GM23338 (cell line): ENCODE results near the gene MCMBP. TPM values are rescaled to one million over a fixed set of nuclear protein-coding genes. Genes with fewer than 3 reads are reported as not detected.

Experiments
- ATAC-seq: fragments of 200-7000 bp; cut with Tn5 transposase; 3 replicates; pipeline ENCODE4 v1.9.1; 2020
- DNase-seq: peaks from one replicate; pipeline ENCODE4 v3.0.0-alpha.2; 2015; ENCODE audit warnings: low spot score
- H2AFZ ChIP-seq: fragments of 200-600 bp; sonication (generic); 2 replicates; pipeline ENCODE4 v1.8.0; 2016; ENCODE audit warnings: antibody characterized with exemption, mild to moderate bottlenecking, moderate library complexity
- H3F3A ChIP-seq: fragments of 200-600 bp; sonication (generic); replicated peaks from 2 replicates; pipeline ENCODE4 v1.8.0; 2017; ENCODE audit warnings: antibody characterized with exemption, mixed run types, low read depth
- H3K27ac ChIP-seq: fragments of 200-600 bp; sonication (generic); 2 replicates; pipeline ENCODE4 v1.6.1; 2016; ENCODE audit warnings: low read depth
- H3K27me3 ChIP-seq: fragments of 200-600 bp; sonication (generic); 2 replicates; pipeline ENCODE4 v1.8.0; 2016; ENCODE audit warnings: mild to moderate bottlenecking, mixed run types, moderate library complexity; ENCODE audit not compliant: insufficient read depth
- H3K36me3 ChIP-seq: fragments of 200-600 bp; sonication (generic); 2 replicates; pipeline ENCODE4 v1.8.0; 2016; ENCODE audit warnings: mild to moderate bottlenecking; ENCODE audit not compliant: insufficient read depth
- H3K4me1 ChIP-seq: fragments of 200-600 bp; sonication (generic); 2 replicates; pipeline ENCODE4 v1.8.0; 2016; ENCODE audit warnings: mild to moderate bottlenecking, moderate library complexity; ENCODE audit not compliant: insufficient read depth
- H3K4me2 ChIP-seq: fragments of 200-600 bp; sonication (generic); 2 replicates; pipeline ENCODE4 v1.7.1; 2017; ENCODE audit warnings: mixed run types
- H3K4me3 ChIP-seq: fragments of 200-600 bp; sonication (generic); 2 replicates; pipeline ENCODE4 v1.6.1; 2016; ENCODE audit warnings: mixed run types
- H3K79me2 ChIP-seq: fragments of 200-600 bp; sonication (generic); replicated peaks from 2 replicates; pipeline ENCODE4 v1.8.0; 2017; ENCODE audit warnings: mild to moderate bottlenecking; ENCODE audit not compliant: insufficient read depth
- H3K9me2 ChIP-seq: fragments of 200-600 bp; sonication (generic); 2 replicates; pipeline ENCODE4 v1.8.0; 2017; ENCODE audit not compliant: insufficient read depth
- H4K20me1 ChIP-seq: fragments of 200-600 bp; sonication (generic); replicated peaks from 2 replicates; pipeline ENCODE4 v1.8.0; 2017; ENCODE audit warnings: mild to moderate bottlenecking; ENCODE audit not compliant: insufficient read depth
- H3K27ac Mint-ChIP-seq: 2 replicates; pipeline ENCODE4 v1.8.0; 2020; ENCODE audit warnings: inconsistent platforms, mild to moderate bottlenecking, moderate library complexity, mixed read lengths
- H3K27me3 Mint-ChIP-seq: 3 replicates; pipeline ENCODE4 v1.8.0; 2022; ENCODE audit warnings: low read depth, mild to moderate bottlenecking, moderate library complexity, mixed read lengths, inconsistent platforms; ENCODE audit not compliant: insufficient read depth, poor library complexity
- H3K36me3 Mint-ChIP-seq: 3 replicates; pipeline ENCODE4 v1.8.0; 2021; ENCODE audit warnings: low read depth, mild to moderate bottlenecking, inconsistent platforms, moderate library complexity, mixed read lengths
- H3K4me1 Mint-ChIP-seq: 3 replicates; pipeline ENCODE4 v1.8.0; 2020; ENCODE audit warnings: mild to moderate bottlenecking, inconsistent platforms, mixed read lengths
- H3K4me3 Mint-ChIP-seq: 3 replicates; pipeline ENCODE4 v1.8.0; 2021; ENCODE audit warnings: moderate library complexity, mild to moderate bottlenecking, inconsistent platforms, mixed read lengths
- H3K9me3 Mint-ChIP-seq: 3 replicates; pipeline ENCODE4 v1.8.0; 2020; ENCODE audit warnings: moderate library complexity, mild to moderate bottlenecking, inconsistent platforms, mixed read lengths
- CREB1 ChIP-seq: fragments of 250-450 bp; sonication (Bioruptor Pico); IDR thresholded peaks from 2 replicates; pipeline ENCODE4 v1.5.0; 2020; ENCODE audit warnings: low read depth, mild to moderate bottlenecking, moderate library complexity
- CTCF ChIP-seq, 2 experiments: fragments of 200-600 bp in 1 of 2; sonication (generic) in 1 of 2; conservative IDR thresholded peaks; 2 replicates each; pipeline versions ENCODE4 v1.5.1 to v1.6.1; 2016 to 2017; ENCODE audit warnings: antibody characterized with exemption in 2 of 2, low read depth in 2 of 2, mild to moderate bottlenecking in 2 of 2, moderate library complexity in 1 of 2
- ETS1 ChIP-seq: IDR thresholded peaks from 2 replicates; pipeline ENCODE4 v1.6.1; 2016; ENCODE audit warnings: antibody characterized with exemption
- EZH2 ChIP-seq: fragments of 200-600 bp; sonication (generic); IDR thresholded peaks from one replicate; pipeline ENCODE4 v1.8.0; 2017; ENCODE audit warnings: antibody characterized with exemption, mild to moderate bottlenecking, low read depth; ENCODE audit not compliant: unreplicated experiment
- EZH2phosphoT487 ChIP-seq: fragments of 200-600 bp; sonication (generic); IDR thresholded peaks from one replicate; pipeline ENCODE4 v1.8.1; 2018; ENCODE audit warnings: antibody characterized with exemption; ENCODE audit not compliant: unreplicated experiment
- JUNB ChIP-seq: IDR thresholded peaks from one replicate; pipeline ENCODE4 v1.6.1; 2016; ENCODE audit warnings: antibody characterized with exemption; ENCODE audit not compliant: unreplicated experiment
- NANOG ChIP-seq: IDR thresholded peaks from 2 replicates; pipeline ENCODE4 v1.6.1; 2016; ENCODE audit warnings: antibody characterized with exemption, borderline replicate concordance
- POLR2AphosphoS5 ChIP-seq: IDR thresholded peaks from 2 replicates; pipeline ENCODE4 v1.6.1; 2016; ENCODE audit warnings: antibody characterized with exemption, low read depth
- REST ChIP-seq: IDR thresholded peaks from one replicate; pipeline ENCODE4 v1.6.1; 2018; ENCODE audit warnings: antibody characterized with exemption; ENCODE audit not compliant: unreplicated experiment
- STAT1 ChIP-seq: IDR thresholded peaks from one replicate; pipeline ENCODE4 v1.6.1; 2016; ENCODE audit warnings: antibody characterized with exemption; ENCODE audit not compliant: unreplicated experiment
- ZNF114 ChIP-seq: fragments of 250-450 bp; sonication (Bioruptor Pico); IDR thresholded peaks from 2 replicates; pipeline ENCODE4 v1.5.0; 2020; ENCODE audit warnings: mild to moderate bottlenecking, moderate library complexity
- polyA plus RNA-seq: library from polyadenylated mRNA; unstranded; fragments of >200 nt; fragmentation: Nextera tagmentation; extraction: Ambion mirVana; gene quantifications from 2 replicates; pipeline ENCODE4 v1.2.1, GENCODE V29; 2016
- total RNA-seq: library from RNA; depleted of rRNA; stranded (reverse); fragments of >200 nt; shearing (Covaris generic); gene quantifications from 2 replicates; pipeline ENCODE4 v1.2.3, GENCODE V29; 2014

Gene MCMBP
- total and polyA plus RNA-seq, 2 experiments from 2014 or later, result 30.9 to 76.6 TPM

- TF ChIP-seq ETS1 (no peak), EZH2 (no peak), NANOG (no peak)
These were observed 22.7 kb downstream of the MCMBP start (continued) for GRCh38 chr10:119849944-119850343.

GRCh38 chr10:119849031-119849789 lies 23.4 kb downstream of the MCMBP start:
- Histone ChIP-seq H3K4me3 (no peak overlapping the region), H2AFZ (no peak overlapping the region), H3K36me3 (peaks cover 39% of the 10 kb centered on the region), H3K4me2 (no peak overlapping the region), H4K20me1 (no peaks in the 10 kb centered on the region; the same call in none of the 2 replicates), H3F3A (no peaks in the 10 kb centered on the region), H3K27me3 (no peaks in the 10 kb centered on the region), H3K4me1 (no peaks in the 10 kb centered on the region), H3K79me2 (no peaks in the 10 kb centered on the region; the same call in 1 of the 2 replicates), H3K9me2 (no peaks in the 10 kb centered on the region), H3K27ac (no peak overlapping the region)
- H3K27me3 Mint-ChIP-seq, result peaks cover 1% of the 10 kb centered on the region
- H3K4me3 Mint-ChIP-seq, result no peak overlapping the region
- TF ChIP-seq POLR2AphosphoS5, result no peak
- no peaks in the 10 kb centered on the region for H3K4me1 Mint-ChIP-seq
- no peaks in the 10 kb centered on the region for H3K9me3 Mint-ChIP-seq
- H3K36me3 Mint-ChIP-seq, result peaks cover 76% of the 10 kb centered on the region
- ATAC-seq (no peak), DNase-seq (no peak)
- H3K27ac Mint-ChIP-seq, result no peak overlapping the region; the same call in 1 of the 2 replicates

GRCh38 chr10:119845656-119846055 lies 27.0 kb downstream of the MCMBP start:
- Mint-ChIP-seq H3K4me1 (no peaks in the 10 kb centered on the region), H3K27me3 (peaks cover 1% of the 10 kb centered on the region), H3K36me3 (peaks cover 89% of the 10 kb centered on the region), H3K4me3 (no peak overlapping the region), H3K9me3 (no peaks in the 10 kb centered on the region), H3K27ac (no peak overlapping the region)
- Histone ChIP-seq H2AFZ (no peak overlapping the region), H3F3A (no peaks in the 10 kb centered on the region), H3K79me2 (no peaks in the 10 kb centered on the region; the same call in 1 of the 2 replicates), H3K9me2 (no peaks in the 10 kb centered on the region), H3K4me3 (no peak overlapping the region), H3K27me3 (no peaks in the 10 kb centered on the region), H3K36me3 (peaks cover 54% of the 10 kb centered on the region), H3K4me2 (no peak overlapping the region), H3K4me1 (no peaks in the 10 kb centered on the region), H4K20me1 (peaks cover 3% of the 10 kb centered on the region), H3K27ac (no peak overlapping the region)
- ATAC-seq (no peak), DNase-seq (no peak)
- TF ChIP-seq STAT1 (no peak), CREB1 (CRISPR knock-in tag) (no peak), CTCF (conservative IDR thresholded peaks at IDR 0.05; ENCODE audit: low read depth in 2 of 2) (no peak), ZNF114 (no peak), EZH2phosphoT487 (no peak), JUNB (no peak), REST (no peak)
